Measurements from ENCODE around the gene ERI2.
A peak's percentile ranks its signal among the peaks of the same experiment; 100 is the strongest.
"Not testable (repeated sequence)": the region's sequence is repeated elsewhere in the genome, so short reads cannot be mapped to it uniquely, and the experiment has no call there.

Gene ERI2

DNA sequence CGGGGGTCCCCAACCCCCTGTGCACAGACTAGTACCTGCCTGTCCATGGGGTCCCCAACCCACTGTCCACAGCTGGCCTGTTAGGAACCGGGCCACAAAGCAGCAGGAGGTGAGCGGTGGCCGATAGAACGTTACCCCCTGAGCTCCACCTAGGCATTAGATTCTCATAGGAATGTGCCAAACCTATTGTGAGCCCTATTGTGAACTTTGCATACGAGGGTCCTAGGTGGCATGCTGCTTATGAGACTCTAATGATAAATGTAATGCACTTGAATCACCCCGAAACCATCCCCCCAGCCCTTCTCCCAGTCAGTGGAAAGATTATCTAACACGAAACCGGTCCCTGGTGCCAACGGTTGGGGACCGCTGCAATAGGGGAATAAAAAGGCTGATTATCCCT lies 1.6 kb upstream of the ERI2 start:
- Histone ChIP-seq H3K23ac (ENCODE audit: low read length in 2 of 2) (no peak overlapping the region), H3K18ac (ENCODE audit: low read depth in 1 of 2, low read length in 2 of 2) (no peak overlapping the region), H3K4me3 (ENCODE audit: insufficient read depth in 1 of 2, low read depth in 1 of 2, low read length in 2 of 2) (peak overlapping the region in 1 of 2 experiments; percentile 99), H2AFZ (ENCODE audit: low read depth, low read length) (no peak overlapping the region), H4K91ac (ENCODE audit: low read length) (no peak overlapping the region), H2BK12ac (ENCODE audit: low read length in 2 of 2) (no peak overlapping the region), H3K14ac (ENCODE audit: low read length in 2 of 2) (no peak overlapping the region), H3K4me2 (ENCODE audit: low read length, poor library complexity, severe bottlenecking) (no peak overlapping the region), H2AK5ac (ENCODE audit: low read length, severe bottlenecking) (no peak overlapping the region), H3K9ac (ENCODE audit: low read length) (peak overlapping the region; percentile 93), H3K9me3 (ENCODE audit: control insufficient read depth, low read length) (no peaks in the 10 kb centered on the region), H2BK5ac (ENCODE audit: low read depth, low read length, poor library complexity, severe bottlenecking) (no peak overlapping the region), H3K4ac (ENCODE audit: low read depth in 1 of 2, low read length in 2 of 2) (no peak overlapping the region), H3K4me1 (ENCODE audit: control insufficient read depth, insufficient read depth, low read depth, low read length) (peaks cover 3% of the 10 kb centered on the region), H2BK15ac (ENCODE audit: low read depth, poor library complexity, severe bottlenecking) (no peak overlapping the region), H4K8ac (ENCODE audit: low read length) (peak overlapping the region; percentile 4), H2BK120ac (ENCODE audit: low read depth, low read length) (no peak overlapping the region), H3K27ac (ENCODE audit: low read length, poor library complexity, severe bottlenecking) (no peak overlapping the region), H3K27me3 (ENCODE audit: control insufficient read depth in 1 of 2, insufficient read depth in 1 of 2, low read length in 2 of 2) (no peaks in the 10 kb centered on the region), H3K36me3 (ENCODE audit: control insufficient read depth in 1 of 2, insufficient read depth in 2 of 2, low read depth in 1 of 2, low read length in 2 of 2) (no peaks in the 10 kb centered on the region), H3K79me1 (replicated peaks; ENCODE audit: low read length, poor library complexity, severe bottlenecking) (peaks cover 8% of the 10 kb centered on the region)
- DNase-seq: no peak
- WGBS: over 99% methylated on average over 9 of the region's 11 CpGs

GRCh38 chr16:20805684-20806167 lies 546 bp downstream of the ERI2 start:
- H2AK5ac ChIP-seq (ENCODE audit: low read length, severe bottlenecking): not testable (repeated sequence)
- peak overlapping the region; percentile 70 for H3K4me2 ChIP-seq (ENCODE audit: low read length, poor library complexity, severe bottlenecking)
- 34% methylated on average over 11 of the region's 12 CpGs for WGBS

GRCh38 chr16:20803561-20804214 lies 2.6 kb downstream of the ERI2 start:
- Histone ChIP-seq H4K91ac (ENCODE audit: low read length) (no peak overlapping the region), H3K79me1 (replicated peaks; ENCODE audit: low read length, poor library complexity, severe bottlenecking) (peaks cover 4% of the 10 kb centered on the region), H2AK5ac (ENCODE audit: low read length, severe bottlenecking) (no peak overlapping the region), H3K4me1 (ENCODE audit: control insufficient read depth, insufficient read depth, low read depth, low read length) (peaks cover 3% of the 10 kb centered on the region), H3K9ac (ENCODE audit: low read length) (no peak overlapping the region), H3K18ac (ENCODE audit: low read depth in 1 of 2, low read length in 2 of 2) (no peak overlapping the region), H2BK15ac (ENCODE audit: low read depth, poor library complexity, severe bottlenecking) (no peak overlapping the region), H3K9me3 (ENCODE audit: control insufficient read depth, low read length) (no peaks in the 10 kb centered on the region), H2BK5ac (ENCODE audit: low read depth, low read length, poor library complexity, severe bottlenecking) (no peak overlapping the region), H2AFZ (ENCODE audit: low read depth, low read length) (no peak overlapping the region), H3K27me3 (ENCODE audit: control insufficient read depth in 1 of 2, insufficient read depth in 1 of 2, low read length in 2 of 2) (no peaks in the 10 kb centered on the region), H3K14ac (ENCODE audit: low read length in 2 of 2) (no peak overlapping the region), H2BK120ac (ENCODE audit: low read depth, low read length) (no peak overlapping the region), H3K27ac (ENCODE audit: low read length, poor library complexity, severe bottlenecking) (no peak overlapping the region), H3K23ac (ENCODE audit: low read length in 2 of 2) (no peak overlapping the region), H3K4me2 (ENCODE audit: low read length, poor library complexity, severe bottlenecking) (no peak overlapping the region), H2BK12ac (ENCODE audit: low read length in 2 of 2) (no peak overlapping the region), H4K8ac (ENCODE audit: low read length) (no peak overlapping the region), H3K36me3 (ENCODE audit: control insufficient read depth in 1 of 2, insufficient read depth in 2 of 2, low read depth in 1 of 2, low read length in 2 of 2) (peaks cover 0 to 15% of the 10 kb centered on the region in 2 experiments), H3K4me3 (ENCODE audit: insufficient read depth in 1 of 2, low read depth in 1 of 2, low read length in 2 of 2) (no peak overlapping the region), H3K4ac (ENCODE audit: low read depth in 1 of 2, low read length in 2 of 2) (no peak overlapping the region)
- WGBS: 86% methylated on average over 6 of the region's 7 CpGs
- no peak for DNase-seq

More at GRCh38 chr16:20805684-20806167, 546 bp downstream of the ERI2 start:
- Histone ChIP-seq H2AFZ (ENCODE audit: low read depth, low read length) (peak overlapping the region; percentile 99), H4K8ac (ENCODE audit: low read length) (peak overlapping the region; percentile 97), H4K91ac (ENCODE audit: low read length) (peak overlapping the region; percentile 91), H3K14ac (ENCODE audit: low read length in 2 of 2) (peak overlapping the region in 1 of 2 experiments; percentile 50), H3K9ac (ENCODE audit: low read length) (peak overlapping the region; percentile 93), H3K4me3 (ENCODE audit: insufficient read depth in 1 of 2, low read depth in 1 of 2, low read length in 2 of 2) (peak overlapping the region; percentile 91 to 99), H3K4ac (ENCODE audit: low read depth in 1 of 2, low read length in 2 of 2) (peak overlapping the region; percentile 79 to 89), H3K27ac (ENCODE audit: low read length, poor library complexity, severe bottlenecking) (peak overlapping the region; percentile 48), H3K18ac (ENCODE audit: low read depth in 1 of 2, low read length in 2 of 2) (peak overlapping the region; percentile 80 to 97)
- not testable (repeated sequence) for H3K23ac ChIP-seq (ENCODE audit: low read length in 2 of 2); H3K36me3 ChIP-seq (ENCODE audit: control insufficient read depth in 1 of 2, insufficient read depth in 2 of 2, low read depth in 1 of 2, low read length in 2 of 2); H2BK12ac ChIP-seq (ENCODE audit: low read length in 2 of 2); H2BK120ac ChIP-seq (ENCODE audit: low read depth, low read length); H3K4me1 ChIP-seq (ENCODE audit: control insufficient read depth, insufficient read depth, low read depth, low read length); H2BK15ac ChIP-seq (ENCODE audit: low read depth, poor library complexity, severe bottlenecking); H3K27me3 ChIP-seq (ENCODE audit: control insufficient read depth in 1 of 2, insufficient read depth in 1 of 2, low read length in 2 of 2); H3K79me1 ChIP-seq (replicated peaks; ENCODE audit: low read length, poor library complexity, severe bottlenecking); DNase-seq; H3K9me3 ChIP-seq (ENCODE audit: control insufficient read depth, low read length); H2BK5ac ChIP-seq (ENCODE audit: low read depth, low read length, poor library complexity, severe bottlenecking)

DNA sequence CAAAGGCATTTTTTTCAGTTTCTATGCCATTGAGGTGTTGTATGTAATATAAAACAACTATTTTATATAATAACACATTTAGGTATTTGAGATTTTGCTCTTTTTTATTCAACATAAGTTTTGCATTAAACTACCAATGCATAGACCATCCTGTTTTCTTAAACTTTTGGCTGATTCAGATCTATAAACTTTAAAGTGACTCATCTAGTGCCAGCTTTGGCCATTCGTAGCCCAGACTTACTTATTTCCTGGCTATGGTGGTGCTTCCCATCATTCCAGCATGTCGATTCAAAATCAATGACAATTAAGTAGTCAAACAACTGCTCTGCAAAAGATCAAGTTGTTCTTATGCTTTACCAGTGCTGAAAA lies 3.1 kb downstream of the ERI2 start:
- H3K9ac ChIP-seq (ENCODE audit: low read length): no peak overlapping the region
- H3K27ac ChIP-seq (ENCODE audit: low read length, poor library complexity, severe bottlenecking): no peak overlapping the region
- 58% methylated on average over 2 of the region's 2 CpGs for WGBS
- H3K4ac ChIP-seq (ENCODE audit: low read depth in 1 of 2, low read length in 2 of 2): no peak overlapping the region
- H2BK12ac ChIP-seq (ENCODE audit: low read length in 2 of 2): no peak overlapping the region
- H2AK5ac ChIP-seq (ENCODE audit: low read length, severe bottlenecking): no peak overlapping the region
- H3K18ac ChIP-seq (ENCODE audit: low read depth in 1 of 2, low read length in 2 of 2): no peak overlapping the region
- no peak overlapping the region for H4K91ac ChIP-seq (ENCODE audit: low read length)
- no peak overlapping the region for H4K8ac ChIP-seq (ENCODE audit: low read length)
- H3K27me3 ChIP-seq (ENCODE audit: control insufficient read depth in 1 of 2, insufficient read depth in 1 of 2, low read length in 2 of 2): no peaks in the 10 kb centered on the region
- H2BK15ac ChIP-seq (ENCODE audit: low read depth, poor library complexity, severe bottlenecking): no peak overlapping the region
- peaks cover 0 to 20% of the 10 kb centered on the region in 2 experiments for H3K36me3 ChIP-seq (ENCODE audit: control insufficient read depth in 1 of 2, insufficient read depth in 2 of 2, low read depth in 1 of 2, low read length in 2 of 2)
- no peak overlapping the region for H3K4me2 ChIP-seq (ENCODE audit: low read length, poor library complexity, severe bottlenecking)
- no peak for DNase-seq
- no peak overlapping the region for H3K14ac ChIP-seq (ENCODE audit: low read length in 2 of 2)
- H3K23ac ChIP-seq (ENCODE audit: low read length in 2 of 2): no peak overlapping the region
- no peak overlapping the region for H2AFZ ChIP-seq (ENCODE audit: low read depth, low read length)
- H3K79me1 ChIP-seq (replicated peaks; ENCODE audit: low read length, poor library complexity, severe bottlenecking): peaks cover 2% of the 10 kb centered on the region
- H3K4me1 ChIP-seq (ENCODE audit: control insufficient read depth, insufficient read depth, low read depth, low read length): peaks cover 3% of the 10 kb centered on the region
- no peak overlapping the region for H3K4me3 ChIP-seq (ENCODE audit: insufficient read depth in 1 of 2, low read depth in 1 of 2, low read length in 2 of 2)
- no peak overlapping the region for H2BK5ac ChIP-seq (ENCODE audit: low read depth, low read length, poor library complexity, severe bottlenecking)
- no peaks in the 10 kb centered on the region for H3K9me3 ChIP-seq (ENCODE audit: control insufficient read depth, low read length)
- H2BK120ac ChIP-seq (ENCODE audit: low read depth, low read length): no peak overlapping the region

All from mesenchymal stem cell (in vitro differentiated cells and primary cell).